ENCODE results near the gene JAM3. TPM values are rescaled to one million over a fixed set of nuclear protein-coding genes. Genes with fewer than 3 reads are reported as not detected.

JAM3 gene
- total and polyA plus RNA-seq, 2 of the 8 experiments (the other 6 are each of a cell fraction or from before 2014, with no cell fraction given) = 19.6 to 42.8 TPM

DNA sequence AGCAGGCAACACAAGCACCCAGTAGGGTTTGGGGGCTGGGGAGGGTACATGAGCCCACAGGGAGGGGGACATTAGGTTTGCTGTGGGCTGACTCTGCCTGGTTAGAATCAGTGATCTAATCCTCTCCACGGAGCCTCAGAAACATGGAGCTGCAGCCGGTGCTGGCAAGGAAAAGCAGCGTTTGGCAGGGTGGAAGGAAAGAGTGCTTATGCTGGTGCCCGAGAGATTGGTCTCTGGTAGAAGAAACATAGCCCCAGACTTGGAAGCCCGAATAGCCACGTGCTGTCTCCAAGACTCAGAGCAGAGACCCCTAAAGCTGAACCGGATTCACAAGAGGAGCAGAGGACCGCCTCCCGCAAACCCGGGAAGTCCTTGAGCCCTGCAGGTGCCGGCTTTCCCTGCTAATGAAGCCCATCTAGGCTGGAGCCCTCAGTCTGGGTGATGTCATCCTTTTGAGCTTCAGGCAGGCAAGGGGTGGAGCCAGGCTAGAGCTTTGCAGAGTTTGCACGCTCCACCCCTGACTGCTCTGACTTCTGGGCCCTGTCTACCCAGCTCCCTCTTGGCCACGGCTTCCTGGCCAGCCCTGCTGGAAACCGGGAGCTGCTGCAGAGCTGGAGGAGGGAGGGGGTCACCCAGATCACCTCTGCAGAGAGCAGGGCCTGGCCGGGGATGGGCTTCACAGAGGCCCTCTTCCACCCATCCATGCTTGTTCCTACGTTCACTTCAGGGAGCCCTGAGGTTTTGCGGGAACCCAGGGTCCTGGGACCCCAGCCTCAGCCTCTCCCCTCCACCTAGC is 35.0 kb upstream of the JAM3 start:
- Histone ChIP-seq H3K36me3 (ENCODE audit: control insufficient read depth in 2 of 4, insufficient read depth in 4 of 4, low read length in 3 of 4) (no peaks in the 10 kb centered on the region), H3K27ac (ENCODE audit: low read depth, low read length) (no peak overlapping the region), H2BK5ac (ENCODE audit: low read depth, low read length) (peak overlapping the region; percentile 60; the same call in 1 of the 2 replicates), H3K23me2 (ENCODE audit: low read depth, low read length) (peaks cover 2% of the 10 kb centered on the region; the same call in 1 of the 2 replicates), H2BK12ac (ENCODE audit: low read depth, low read length) (peak overlapping the region; percentile 94; the same call in 1 of the 2 replicates), H3K14ac (ENCODE audit: insufficient read length) (no peak overlapping the region), H3K79me2 (ENCODE audit: control insufficient read depth in 1 of 2, insufficient read depth in 2 of 2, low read length in 2 of 2) (no peaks in the 10 kb centered on the region), H3K27me3 (replicated peaks in 1 of 4; ENCODE audit: control insufficient read depth in 3 of 4, extremely low read depth in 1 of 4, insufficient read depth in 3 of 4, low read length in 3 of 4) (peaks cover 0 to 5% (median 3%) of the 10 kb centered on the region in 4 experiments; a peak in 3 of 7 replicates), H2BK120ac (replicated peaks; ENCODE audit: low read depth, low read length) (no peak overlapping the region), H3K56ac (replicated peaks; ENCODE audit: insufficient read length, low read depth, low read length) (no peak overlapping the region), H3K23ac (ENCODE audit: insufficient read length) (no peak overlapping the region), H2BK15ac (ENCODE audit: low read length) (peak overlapping the region; percentile 81; the same call in 1 of the 2 replicates), H3K18ac (ENCODE audit: extremely low read depth, low read length) (peak overlapping the region; percentile 92), H3K4me1 (replicated peaks in 1 of 4; ENCODE audit: control insufficient read depth in 3 of 4, insufficient read depth in 4 of 4, low read length in 3 of 4) (peaks cover 3 to 27% (median 23%) of the 10 kb centered on the region in 4 experiments), H3K9me3 (ENCODE audit: insufficient read depth in 2 of 2, low read depth in 1 of 2, low read length in 1 of 2) (no peaks in the 10 kb centered on the region), H4K8ac (ENCODE audit: extremely low read depth, insufficient read depth, low read length) (no peak overlapping the region), H4K5ac (ENCODE audit: insufficient read length, low read depth, low read length) (no peak overlapping the region), H3K79me1 (ENCODE audit: low read depth, low read length) (no peaks in the 10 kb centered on the region), H2AK5ac (ENCODE audit: low read depth, low read length) (peak overlapping the region; percentile 92; the same call in 1 of the 2 replicates), H4K20me1 (replicated peaks in 1 of 2; ENCODE audit: control insufficient read depth in 1 of 2, insufficient read depth in 2 of 2, low read length in 2 of 2) (no peaks in the 10 kb centered on the region), H3K4me3 (ENCODE audit: extremely low read depth in 1 of 4, insufficient read depth in 2 of 4, low read depth in 3 of 4, low read length in 4 of 4) (peak overlapping the region in 1 of 4 experiments; percentile 23; a peak in 1 of 8 replicates), H3K4me2 (ENCODE audit: insufficient read depth in 1 of 2, low read depth in 2 of 2, low read length in 2 of 2) (peak overlapping the region; percentile 44 to 50), H2AFZ (ENCODE audit: low read length) (peak overlapping the region; percentile 73), H4K91ac (replicated peaks; ENCODE audit: insufficient read length, low read length) (no peak overlapping the region), H3K4ac (replicated peaks; ENCODE audit: insufficient read length, low read depth, low read length) (no peak overlapping the region), H3K9ac (replicated peaks in 1 of 4; ENCODE audit: extremely low read depth in 1 of 4, low read depth in 3 of 4, low read length in 3 of 4) (peak overlapping the region in 2 of 4 experiments; percentile 25 to 29; a peak in 2 of 7 replicates), H2BK20ac (ENCODE audit: low read length) (peak overlapping the region; percentile 90; the same call in 1 of the 2 replicates)
- DNase-seq (ENCODE audit: low read depth in 1 of 2, low spot score in 2 of 2) = peak; percentile 77 to 78
- CTCF ChIA-PET (ENCODE audit: partially characterized antibody) = interaction anchor here (0.8 to 13.6 kb wide), 11 partner anchors 8 to 113 kb away, joined by 3 to 178 read pairs (median 4); no protein-coding TSS in a partner anchor
- 26% methylated on average over 17 of the region's 17 CpGs; no CpG with 5 or more reads in 1 of the 2 experiments for WGBS, 2 experiments (ENCODE audit: extremely low coverage in 1 of 2, insufficient coverage in 1 of 2, insufficient read length in 1 of 2, insufficient replicate concordance in 2 of 2, low coverage in 1 of 2, low lambda C conversion rate in 2 of 2, missing lambda C conversion rate in 1 of 2)
- FAIRE-seq = peak; percentile 81
- POLR2A ChIA-PET (ENCODE audit: partially characterized antibody) = interaction anchor here (1.2 kb wide), 1 partner anchor 11 kb away, joined by 4 read pairs; no protein-coding TSS in a partner anchor
- no peak for TF ChIP-seq GTF2F1 (IDR thresholded peaks at IDR 0.05; ENCODE audit: borderline replicate concordance, low read depth, low read length)

All from H1 (cell line).